Left lung (tissue), 10 donors: ENCODE measurements around the gene ZFP36. TPM values are rescaled to one million over a fixed set of nuclear protein-coding genes. Genes with fewer than 3 reads are reported as not detected.

Experiments used
- ATAC-seq: fragments of 200-7000 bp; cut with Tn5 transposase; one replicate; pipeline ENCODE4 v1.9.1; 2020; ENCODE audit warnings: moderate library complexity
- DNase-seq, 4 donors: peaks; one replicate each; pipeline ENCODE4 v3.0.0-alpha.2; 2013 to 2020
- H3K27ac ChIP-seq, 2 donors: fragments of 200-600 bp; sonication (generic) in 1 of 2; one replicate each; pipeline versions ENCODE4 v1.5.0 to v1.8.0; 2020 to 2021
- H3K27me3 ChIP-seq, 2 donors: fragments of 200-600 bp; sonication (generic) in 1 of 2; one replicate each; pipeline versions ENCODE4 v1.5.0 to v1.8.0; 2020 to 2021
- H3K36me3 ChIP-seq, 2 donors: fragments of 200-600 bp; sonication (generic) in 1 of 2; one replicate each; pipeline versions ENCODE4 v1.5.0 to v1.8.0; 2020 to 2021
- H3K4me1 ChIP-seq, 2 donors: fragments of 200-600 bp; one replicate each; pipeline ENCODE4 v1.8.0; 2021
- H3K4me3 ChIP-seq, 2 donors: fragments of 200-600 bp; sonication (generic) in 1 of 2; one replicate each; pipeline versions ENCODE4 v1.5.0 to v1.8.0; 2020 to 2021; ENCODE audit warnings: mild to moderate bottlenecking in 1 of 2
- H3K9me3 ChIP-seq, 2 donors: fragments of 200-600 bp; sonication (generic) in 1 of 2; one replicate each; pipeline versions ENCODE4 v1.5.0 to v1.8.0; 2020 to 2021
- CTCF ChIP-seq, 2 donors: fragments of 200-600 bp; sonication (generic) in 1 of 2; IDR thresholded peaks; one replicate each; pipeline versions ENCODE4 v1.5.0 to v1.8.0; 2021; ENCODE audit warnings: antibody characterized with exemption in 2 of 2
- intact Hi-C, 2 donors: fragments of 100-400 bp; cut with DNase I; formaldehyde crosslinking; loops; one replicate each; pipeline versions ENCODE4 v1.11.2 to v1.14.2; 2022
- polyA plus RNA-seq, 6 donors: library from polyadenylated mRNA; unstranded; fragments of 120-200 nt; gene quantifications; one replicate each; pipeline ENCODE4 v1.2.1, GENCODE V29; 2013; ENCODE audit not compliant: insufficient read length in 6 of 6
- total RNA-seq, 2 donors: library from RNA; stranded (reverse); fragmentation: NEBNext Ultra II Directional; extraction: Animal tissue kit (Norgen Biotek cat#: 25700); gene quantifications; one replicate each; pipeline ENCODE4 v1.2.1, GENCODE V29; 2021
- donor health status: DM: no; HTN: yes; CAD: no.
- donor health status: DM: no; HTN: no; CAD: no.

The ZFP36 gene
- total and polyA plus RNA-seq, 8 donors, result 25.4 to 295 (median 101) TPM

GRCh38 chr19:39438270-39438934 lies 31.8 kb downstream of the ZFP36 start:
- Histone ChIP-seq H3K27ac (no peak overlapping the region), H3K9me3 (no peaks in the 10 kb centered on the region), H3K36me3 (peaks cover 0 to 16% of the 10 kb centered on the region in 2 donors), H3K4me3 (no peak overlapping the region), H3K4me1 (peaks cover 21 to 39% of the 10 kb centered on the region in 2 donors), H3K27me3 (no peaks in the 10 kb centered on the region)
- intact Hi-C loops, result no loop called here
- ATAC-seq, result no peak
- TF ChIP-seq CTCF (IDR thresholded peaks at IDR 0.05), result no peak
- no peak for DNase-seq

- no peak for DNase-seq
- Histone ChIP-seq H3K9me3 (no peaks in the 10 kb centered on the region), H3K27ac (peak overlapping the region; percentile 96), H3K4me3 (peak overlapping the region; percentile 83 to 88), H3K36me3 (peaks cover 0 to 15% of the 10 kb centered on the region in 2 donors), H3K4me1 (peaks cover 20 to 53% of the 10 kb centered on the region in 2 donors), H3K27me3 (no peaks in the 10 kb centered on the region)
- intact Hi-C loops, result no loop called here
- ATAC-seq, result peak; percentile 10
- TF ChIP-seq CTCF (IDR thresholded peaks at IDR 0.05), result no peak
These were observed 38.0 kb downstream of the ZFP36 start for GRCh38 chr19:39444598-39445195.

GRCh38 chr19:39445196-39446111 lies 38.8 kb downstream of the ZFP36 start, which contains the start of gene SUPT5H:
Gene SUPT5H (plus strand): TSS chr19:39445582. CDS start chr19:39445891, 309 bp downstream.
- H3K9me3 ChIP-seq, result no peaks in the 10 kb centered on the region
- peak; percentile 98 for ATAC-seq
- H3K27ac ChIP-seq, result peak within 1 kb of the TSS; percentile 96
- peaks cover 0 to 22% of the 10 kb centered on the region in 2 donors for H3K36me3 ChIP-seq
- peaks cover 20 to 54% of the 10 kb centered on the region in 2 donors for H3K4me1 ChIP-seq
- intact Hi-C loops, result no loop called here
- TF ChIP-seq CTCF (IDR thresholded peaks at IDR 0.05), result no peak
- peak; percentile 97 to 98 (median 98) for DNase-seq
- peak within 1 kb of the TSS; percentile 83 to 88 for H3K4me3 ChIP-seq
- H3K27me3 ChIP-seq, result no peaks in the 10 kb centered on the region

GRCh38 chr19:39446365-39447084 lies 39.9 kb downstream of the ZFP36 start:
- H3K4me3 ChIP-seq, result peak overlapping the region; percentile 83 to 88
- DNase-seq (no peak), ATAC-seq (no peak)
- H3K36me3 ChIP-seq, result peaks cover 0 to 24% of the 10 kb centered on the region in 2 donors
- no peak for TF ChIP-seq CTCF (IDR thresholded peaks at IDR 0.05)
- peaks cover 20 to 50% of the 10 kb centered on the region in 2 donors for H3K4me1 ChIP-seq
- H3K9me3 ChIP-seq, result no peaks in the 10 kb centered on the region
- no peaks in the 10 kb centered on the region for H3K27me3 ChIP-seq
- peak overlapping the region in 1 of 2 donors; percentile 2 for H3K27ac ChIP-seq
- intact Hi-C loops, result no loop called here
